ENCODE results near the gene OR2T6. TPM values are rescaled to one million over a fixed set of nuclear protein-coding genes. Genes with fewer than 3 reads are reported as not detected.
A peak's percentile ranks its signal among the peaks of the same experiment; 100 is the strongest.
"Not testable (repeated sequence)": the region's sequence is repeated elsewhere in the genome, so short reads cannot be mapped to it uniquely, and the experiment has no call there.

The OR2T6 gene
- not detected for polyA plus RNA-seq (ENCODE audit: insufficient read length in 12 of 12)
- long read RNA-seq, donor 1 = 0 reads
- long read RNA-seq, donor 2 = 0 reads
- long read RNA-seq, donor 3 = 0 reads
- long read RNA-seq, donor 4 = 0 reads
- long read RNA-seq, donor 5 = 0 reads
- long read RNA-seq, donor 6 = 0 reads
- long read RNA-seq, donor 7 = 0 reads
- long read RNA-seq, donor 8 = 0 reads
- long read RNA-seq, donor 9 = 0 reads
- long read RNA-seq, donor 10 = 0 reads
- long read RNA-seq, donor 11 = 0 reads

- DNase-seq = no peak
Measured at GRCh38 chr1:248375446-248375845, at the start of gene OR2T6. TSS of gene OR2T6 (plus strand) at chr1:248375746. CDS start at chr1:248387609, 11,863 bp downstream.

- no peak for DNase-seq
Measured at GRCh38 chr1:248343451-248343850, 32.1 kb upstream of the OR2T6 start.

- no peak for DNase-seq
Measured at GRCh38 chr1:248348475-248348874, 27.1 kb upstream of the OR2T6 start, which contains the start of gene OR14C36. TSS of gene OR14C36 (plus strand) at chr1:248348775. CDS start at chr1:248348775, 0 bp downstream.

GRCh38 chr1:248359415-248359814 lies 16.1 kb upstream of the OR2T6 start:
- DNase-seq = no peak

- no peak for DNase-seq
Measured at GRCh38 chr1:248361121-248361715, 14.3 kb upstream of the OR2T6 start, which contains the start of gene OR2T4. TSS of gene OR2T4 (plus strand) at chr1:248361665. CDS start at chr1:248361665, 0 bp downstream.

- no peak for DNase-seq
Measured at GRCh38 chr1:248366609-248367008, 8.9 kb upstream of the OR2T6 start.

- DNase-seq = no peak
Measured at GRCh38 chr1:248372394-248372793, 3.2 kb upstream of the OR2T6 start.

GRCh38 chr1:248373761-248374160 lies 1.8 kb upstream of the OR2T6 start:
- DNase-seq = no peak

GRCh38 chr1:248376916-248377315 lies 1.4 kb downstream of the OR2T6 start:
- DNase-seq = no peak

GRCh38 chr1:248380854-248381253 lies 5.3 kb downstream of the OR2T6 start:
- no peak for DNase-seq

- no peak for DNase-seq
Measured at GRCh38 chr1:248388426-248388825, 12.9 kb downstream of the OR2T6 start.

- no peak for DNase-seq
Measured at GRCh38 chr1:248393050-248393449, 17.5 kb downstream of the OR2T6 start.

GRCh38 chr1:248402748-248403147 lies 27.2 kb downstream of the OR2T6 start, which contains the start of gene OR2T1:
TSS of gene OR2T1 (plus strand) at chr1:248403048. CDS start at chr1:248406148, 3,100 bp downstream.
- DNase-seq = no peak

GRCh38 chr1:248404024-248404423 lies 28.5 kb downstream of the OR2T6 start:
- peak; percentile 11 for DNase-seq

GRCh38 chr1:248406721-248407692 lies 31.5 kb downstream of the OR2T6 start:
- no peak for DNase-seq

- DNase-seq = no peak
Measured at GRCh38 chr1:248416226-248416625, 40.7 kb downstream of the OR2T6 start.

GRCh38 chr1:248417854-248418253 lies 42.3 kb downstream of the OR2T6 start:
- DNase-seq = no peak

- no peak for DNase-seq
Measured at GRCh38 chr1:248421384-248421783, 45.8 kb downstream of the OR2T6 start.

GRCh38 chr1:248427526-248428191 lies 52.1 kb downstream of the OR2T6 start:
- DNase-seq = not testable (repeated sequence)

- not testable (repeated sequence) for DNase-seq
Measured at GRCh38 chr1:248428192-248428533, 52.6 kb downstream of the OR2T6 start.

GRCh38 chr1:248431683-248432082 lies 56.1 kb downstream of the OR2T6 start:
- DNase-seq = not testable (repeated sequence)

- not testable (repeated sequence) for DNase-seq
Measured at GRCh38 chr1:248432201-248432600, 56.7 kb downstream of the OR2T6 start.

Measured in muscle of arm (tissue), 14 donors.